Glomerular visceral epithelial cell (primary cell): ENCODE measurements around the gene ENPP3.
"Not testable (repeated sequence)": the region's sequence is repeated elsewhere in the genome, so short reads cannot be mapped to it uniquely, and the experiment has no call there.

Source experiments
- DNase-seq: peaks from one replicate; pipeline ENCODE4 v3.0.0-alpha.2; 2016; ENCODE audit errors: extremely low spot score

Gene ENPP3

GRCh38 chr6:131736003-131736596 is 99.0 kb downstream of the ENPP3 start:
- no peak for DNase-seq

GRCh38 chr6:131736811-131737210 is 99.7 kb downstream of the ENPP3 start:
- no peak for DNase-seq

GRCh38 chr6:131739136-131739535 is 102.0 kb downstream of the ENPP3 start:
- no peak for DNase-seq

GRCh38 chr6:131740161-131740560 is 103.1 kb downstream of the ENPP3 start:
- DNase-seq, result no peak

DNA sequence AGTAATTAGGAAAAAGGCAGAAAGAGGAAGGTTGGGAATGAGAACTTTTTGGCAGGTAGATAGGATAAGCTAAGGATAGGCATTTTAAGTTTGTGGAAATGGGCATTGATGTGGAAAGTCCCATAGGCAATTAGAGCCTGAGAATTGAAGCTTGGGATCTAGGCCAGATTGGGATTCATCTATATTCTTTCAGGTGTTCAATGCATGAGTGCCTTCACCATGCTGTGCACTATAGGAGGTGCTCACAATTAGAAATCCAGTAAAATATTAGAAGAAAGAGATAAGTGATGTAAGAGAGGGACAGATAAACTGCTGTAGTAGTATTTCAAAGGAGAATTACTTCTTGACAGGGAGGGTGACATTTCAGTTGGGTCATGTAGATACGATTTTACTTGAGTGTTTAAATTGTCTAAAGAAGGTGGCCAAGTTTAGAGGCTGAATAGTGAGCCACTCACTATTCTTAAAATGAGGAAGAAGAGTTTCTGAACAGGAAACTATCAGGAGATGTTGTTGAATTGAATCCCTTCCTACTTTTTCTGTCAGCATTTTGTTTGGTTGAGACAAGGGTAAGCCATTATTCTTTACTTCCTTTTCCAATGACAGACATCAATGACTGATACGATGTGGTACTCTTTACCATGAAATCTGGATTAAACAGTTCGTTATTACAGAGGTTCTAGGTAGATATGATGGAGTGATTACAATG is 104.7 kb downstream of the ENPP3 start:
- no peak for DNase-seq

- DNase-seq, result no peak
Observed at GRCh38 chr6:131744432-131745287, 107.6 kb downstream of the ENPP3 start.

GRCh38 chr6:131745476-131745875 is 108.4 kb downstream of the ENPP3 start:
- no peak for DNase-seq

DNA sequence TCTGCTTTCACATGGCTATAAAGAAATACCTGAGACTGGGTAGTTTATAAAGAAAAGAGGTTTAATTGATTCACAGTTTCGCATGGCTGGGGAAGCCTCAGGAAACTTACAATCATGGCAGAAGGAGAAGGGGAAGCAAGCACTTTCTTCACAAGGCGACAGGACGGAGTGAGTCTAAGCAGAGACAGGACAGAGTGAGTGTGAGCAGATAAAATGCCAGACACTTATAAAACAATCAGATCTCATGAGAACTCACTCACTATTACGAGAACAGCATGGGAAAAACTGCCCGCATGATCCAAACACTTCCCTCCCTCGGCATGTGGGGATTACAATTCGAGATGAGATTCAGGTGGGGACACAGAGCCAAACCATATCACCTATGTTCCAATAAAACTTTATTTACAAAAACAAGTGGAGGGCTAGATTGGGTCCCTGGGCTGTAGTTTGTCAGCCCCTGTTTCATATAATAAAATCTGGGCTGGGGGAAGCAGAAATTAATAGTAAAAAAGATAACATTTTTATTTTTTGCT is 110.8 kb downstream of the ENPP3 start:
- no peak for DNase-seq

- DNase-seq, result no peak
Observed at GRCh38 chr6:131749023-131749422, 111.9 kb downstream of the ENPP3 start.

DNA sequence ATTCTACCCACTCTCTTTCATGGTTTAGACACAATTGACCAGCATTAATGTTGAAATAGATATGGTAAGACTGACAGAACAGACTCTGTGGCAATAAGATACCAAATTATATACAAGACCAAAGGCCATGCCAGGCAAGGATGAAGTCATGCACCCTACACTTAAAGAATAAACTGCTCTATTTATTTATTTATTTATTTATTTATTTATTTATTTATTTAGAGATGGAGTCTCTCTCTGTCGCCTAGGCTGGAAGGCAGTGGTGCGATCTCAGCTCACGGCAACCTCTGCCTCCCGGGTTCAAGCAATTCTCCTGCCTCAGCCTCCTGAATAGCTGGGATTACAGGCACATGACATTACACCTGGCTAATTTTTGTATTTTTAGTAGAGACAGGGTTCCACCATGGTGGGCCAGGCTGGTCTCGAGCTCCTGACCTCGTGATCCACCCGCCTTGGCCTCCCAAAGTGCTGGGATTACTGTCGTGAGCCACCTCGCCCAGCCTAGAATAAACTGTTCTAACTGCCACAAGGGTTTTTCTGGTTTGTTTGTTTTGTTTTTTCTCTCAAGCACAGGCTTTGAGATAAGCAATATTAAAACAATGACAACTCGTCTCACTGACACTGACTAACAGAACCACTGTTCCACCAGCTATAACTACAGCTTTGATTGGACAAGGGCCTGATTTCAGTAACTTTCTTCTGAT is 114.1 kb downstream of the ENPP3 start:
- not testable (repeated sequence) for DNase-seq

- no peak for DNase-seq
Observed at GRCh38 chr6:131754088-131754487, 117.0 kb downstream of the ENPP3 start.

DNA sequence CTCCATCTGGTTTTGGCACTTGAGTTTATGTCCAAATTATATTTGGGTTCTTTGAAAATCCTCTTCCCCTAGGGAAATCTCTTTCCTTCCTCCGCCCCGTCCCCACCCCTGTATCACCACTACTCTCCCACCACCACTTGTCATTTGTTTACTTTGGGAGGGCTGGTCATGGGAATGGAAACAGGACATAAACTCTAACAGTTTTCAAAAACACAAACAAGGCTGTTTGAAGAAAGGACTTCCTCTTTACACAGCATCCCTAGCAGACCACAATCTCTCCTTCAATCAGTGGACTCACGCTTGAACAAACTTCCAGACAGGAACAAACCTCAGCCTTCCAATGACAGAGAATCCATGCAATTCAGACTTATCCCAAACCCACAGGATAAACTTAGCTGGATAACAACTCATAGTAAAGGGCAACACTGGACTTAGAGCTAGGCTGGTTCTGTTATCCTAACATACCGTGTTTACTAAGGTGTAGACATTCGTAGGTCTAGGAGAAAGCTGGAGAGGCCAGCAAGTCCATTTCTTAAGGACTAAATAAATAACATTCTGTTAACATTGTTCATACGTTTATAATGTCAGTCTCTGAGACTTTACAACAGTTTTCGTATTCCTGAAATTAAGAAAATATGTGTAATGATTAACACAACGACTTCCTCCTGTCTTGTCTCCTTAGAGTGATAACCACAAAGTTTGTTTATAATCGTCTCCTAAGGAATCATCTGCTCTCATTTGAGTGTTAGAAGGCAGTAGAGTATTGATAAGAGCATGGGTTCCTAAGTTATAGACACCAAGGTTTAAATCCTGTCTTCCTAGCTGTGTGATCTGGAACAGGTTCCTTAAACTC is 117.8 kb downstream of the ENPP3 start:
- peak; percentile 62 for DNase-seq

DNA sequence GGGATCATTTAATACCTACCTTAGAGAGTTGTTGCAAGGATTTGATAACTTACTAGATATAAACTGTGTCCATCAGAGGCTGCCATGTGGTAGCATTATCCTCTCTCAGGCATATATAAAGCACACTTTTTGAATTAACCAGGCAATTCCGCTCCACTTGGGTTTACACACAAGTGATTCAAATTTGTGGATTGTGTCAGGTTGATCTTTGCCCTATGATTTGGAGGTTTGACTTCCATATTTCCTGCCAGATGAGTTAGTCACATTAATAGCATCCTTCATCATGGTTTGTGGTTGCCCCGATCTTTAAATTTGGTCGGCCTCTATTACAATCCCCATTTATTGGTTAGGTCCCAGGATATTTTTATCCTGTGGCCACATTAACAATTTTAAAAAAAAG is 118.5 kb downstream of the ENPP3 start:
- DNase-seq, result peak; percentile 55

DNA sequence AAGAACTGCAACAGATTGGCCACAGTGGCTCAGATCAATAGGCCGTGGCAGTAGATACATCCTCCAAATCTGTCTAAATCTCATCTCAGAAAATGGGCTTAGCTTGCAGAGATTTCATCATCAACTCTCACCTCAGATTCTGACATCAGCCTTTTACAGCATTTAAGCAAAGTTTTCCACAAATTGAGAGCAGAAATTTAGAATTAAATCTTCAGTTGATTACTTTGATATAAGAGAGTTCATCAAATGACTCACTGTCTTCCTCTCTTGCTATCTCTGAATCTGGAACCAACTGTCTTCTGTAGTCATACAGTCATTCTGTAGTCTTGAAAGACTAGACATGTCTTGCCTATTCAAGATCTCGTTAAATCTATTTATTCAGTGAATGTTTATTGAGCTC is 118.9 kb downstream of the ENPP3 start:
- DNase-seq, result no peak

- DNase-seq, result no peak
Observed at GRCh38 chr6:131758920-131759319, 121.8 kb downstream of the ENPP3 start.

DNA sequence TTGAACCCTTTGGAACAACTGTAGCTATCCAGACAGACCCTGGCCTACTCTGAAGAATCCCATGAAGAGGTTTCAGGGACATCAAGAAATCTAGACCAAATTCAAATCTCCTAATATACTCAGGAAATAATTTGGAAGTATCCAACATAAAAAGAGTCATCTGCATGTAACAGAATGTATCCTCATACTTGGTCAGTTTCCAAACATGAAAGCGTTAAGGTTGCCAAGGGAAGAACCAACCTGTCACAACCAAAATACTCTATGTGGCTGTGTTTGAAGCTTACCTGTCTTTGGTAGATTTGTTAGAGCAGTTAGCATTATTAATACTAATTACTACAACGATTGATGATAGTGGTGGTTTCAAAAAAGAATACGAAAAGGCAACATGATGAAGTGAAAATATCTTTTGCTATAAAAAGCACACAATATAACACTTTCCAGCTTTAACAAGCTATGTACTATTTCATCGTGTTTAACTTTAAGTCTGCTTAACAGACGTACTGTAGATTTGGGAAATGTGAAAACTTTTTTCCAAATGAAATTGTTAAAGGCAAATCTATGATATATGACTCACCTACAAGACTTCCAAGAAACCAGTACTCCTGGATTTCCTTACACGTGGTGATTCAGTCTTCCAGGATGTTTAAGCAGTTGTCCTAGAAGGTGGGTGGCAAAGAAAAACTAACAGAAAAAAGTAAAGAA is 124.1 kb downstream of the ENPP3 start:
- DNase-seq, result peak; percentile 29

DNA sequence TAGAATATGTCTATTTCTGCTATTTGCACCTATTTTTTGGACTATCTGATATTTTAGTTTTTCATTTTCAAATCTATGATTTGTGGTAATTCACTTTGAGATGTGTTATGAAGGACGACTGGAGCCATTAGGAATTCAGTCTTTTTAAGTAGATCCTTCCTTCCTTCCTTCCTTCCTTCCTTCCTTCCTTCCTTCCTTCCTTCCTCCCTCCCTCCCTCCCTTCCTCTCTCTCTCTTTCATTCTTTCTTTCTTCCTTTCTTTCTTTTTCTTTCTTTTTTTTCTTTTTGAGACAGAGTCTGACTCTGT is 124.6 kb downstream of the ENPP3 start:
- no peak for DNase-seq

- no peak for DNase-seq
Observed at GRCh38 chr6:131762984-131763383, 125.9 kb downstream of the ENPP3 start.

DNA sequence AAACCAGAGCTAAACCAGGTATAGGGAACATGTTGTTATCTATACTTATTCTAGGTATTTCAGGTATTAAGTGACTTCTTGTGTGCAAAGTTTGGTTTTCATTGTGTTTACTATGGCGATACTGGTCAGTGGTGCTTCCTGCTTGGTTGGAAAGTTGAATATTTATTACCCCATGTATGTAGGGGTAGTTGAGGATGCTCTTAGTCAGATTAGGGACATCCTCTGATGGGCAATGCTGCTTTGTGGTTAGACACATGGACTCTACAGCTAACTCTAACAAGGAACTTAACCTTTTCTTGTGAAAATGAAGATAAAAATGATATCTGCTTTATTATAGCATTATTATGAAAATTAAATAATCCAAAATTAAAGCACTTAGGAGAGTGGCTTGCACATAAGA is 126.6 kb downstream of the ENPP3 start:
- DNase-seq, result no peak

GRCh38 chr6:131764350-131764749 is 127.2 kb downstream of the ENPP3 start:
- DNase-seq, result no peak
